ENCODE results near the gene ZNF691.
"Not testable (repeated sequence)": the region's sequence is repeated elsewhere in the genome, so short reads cannot be mapped to it uniquely, and the experiment has no call there.

Gene ZNF691

DNA sequence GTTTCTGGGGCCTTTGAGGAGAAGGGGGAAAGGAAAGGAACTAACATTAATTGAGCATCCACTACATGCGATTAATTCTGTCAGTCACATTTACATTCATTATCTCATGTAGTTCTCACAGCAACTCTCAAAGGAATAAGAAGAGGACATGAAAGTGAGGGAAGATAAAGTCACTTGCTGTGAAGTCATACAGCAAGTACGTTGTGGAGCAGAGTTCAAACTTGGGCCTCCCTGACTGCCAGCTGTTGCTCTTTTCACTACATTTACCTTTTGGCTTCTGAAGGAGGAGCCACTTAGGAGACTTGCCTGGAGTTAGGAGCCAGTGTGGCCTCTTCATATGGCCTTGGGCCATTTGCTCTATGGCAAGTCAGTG, 6.2 kb downstream of the ZNF691 start:
- no peak overlapping the region for H3K27ac ChIP-seq
- no peak for DNase-seq (ENCODE audit: low read depth, low spot score)

DNA sequence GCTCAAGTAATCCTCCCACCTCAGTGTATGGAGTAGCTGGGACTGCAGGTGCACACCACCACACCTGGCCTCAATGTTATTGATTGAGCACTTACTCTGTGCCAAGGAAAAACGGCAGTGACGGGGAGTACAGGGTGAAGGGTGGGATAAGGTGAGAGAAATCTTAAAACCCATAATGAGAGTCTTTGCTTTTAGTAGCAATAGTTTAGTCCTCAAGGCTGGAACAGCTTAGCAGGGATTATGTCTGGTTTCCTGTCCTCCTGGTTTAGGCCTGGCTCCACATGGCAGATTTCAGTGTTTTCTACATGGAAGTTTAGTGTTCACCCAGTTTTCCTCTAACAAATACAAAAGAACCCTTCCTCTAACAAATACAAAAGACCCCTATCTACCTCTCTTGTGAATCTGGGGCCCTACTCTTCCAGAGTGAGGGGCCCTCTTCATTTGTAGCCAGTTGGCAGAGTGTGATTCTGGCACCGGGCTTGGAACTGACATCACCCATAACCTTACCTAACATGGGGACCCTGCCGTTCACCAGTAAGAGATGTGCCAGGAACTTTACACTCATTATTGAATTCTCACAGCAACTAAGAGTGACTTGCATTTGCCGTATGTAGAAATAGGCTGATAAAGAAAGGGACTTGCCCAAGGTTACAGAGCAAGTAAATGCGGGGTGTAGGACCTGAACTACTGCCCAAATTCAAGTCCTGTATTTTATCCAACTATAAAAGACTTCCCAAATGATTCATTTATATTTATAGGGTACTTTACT, 6.9 kb downstream of the ZNF691 start:
- DNase-seq (ENCODE audit: low read depth, low spot score) = no peak
- no peak overlapping the region for H3K27ac ChIP-seq

DNA sequence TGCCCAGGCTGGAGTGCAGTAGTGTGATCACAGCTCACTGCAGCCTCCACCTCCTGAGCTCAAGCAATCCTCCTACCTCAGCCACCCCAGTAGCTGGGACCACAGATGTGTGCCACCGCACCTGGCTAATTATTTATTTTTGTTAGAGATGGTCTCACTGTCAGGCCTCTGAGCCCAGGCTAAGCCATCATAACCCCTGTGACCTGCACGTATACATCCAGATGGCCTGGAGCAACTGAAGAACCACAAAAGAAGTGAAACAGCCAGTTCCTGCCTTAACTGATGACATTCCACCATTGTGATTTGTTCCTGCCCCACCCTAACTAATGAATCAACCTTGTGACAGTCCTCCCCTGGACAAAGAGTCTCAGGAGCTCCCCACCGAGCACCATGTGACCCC, 10.1 kb downstream of the ZNF691 start:
- not testable (repeated sequence) for H3K27ac ChIP-seq; DNase-seq (ENCODE audit: low read depth, low spot score)

- not testable (repeated sequence) for H3K27ac ChIP-seq; DNase-seq (ENCODE audit: low read depth, low spot score)
Measured at GRCh38 chr1:42859366-42859765, 13.0 kb downstream of the ZNF691 start.

- DNase-seq (ENCODE audit: low read depth, low spot score) = no peak
- H3K27ac ChIP-seq = no peak overlapping the region
Measured at GRCh38 chr1:42860339-42861013, 14.1 kb downstream of the ZNF691 start.

DNA sequence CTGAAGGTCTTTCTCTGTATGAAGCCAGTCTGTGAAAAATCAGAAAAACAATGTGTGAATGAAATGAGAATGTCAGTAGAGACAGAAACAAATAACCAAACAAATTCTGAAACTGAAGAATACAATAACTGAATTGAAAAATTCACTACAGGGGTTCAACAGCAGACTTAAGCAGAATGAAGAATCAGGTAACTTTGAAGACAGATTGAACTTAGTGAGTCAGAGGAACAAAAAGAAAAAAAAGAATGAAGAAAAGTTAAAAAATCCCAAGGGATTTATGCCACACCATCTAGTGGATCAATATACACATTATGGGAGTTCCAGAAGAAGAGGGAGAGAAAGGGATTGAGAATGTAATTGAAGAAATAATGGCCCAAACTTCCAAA, 14.6 kb downstream of the ZNF691 start:
- no peak for DNase-seq (ENCODE audit: low read depth, low spot score)
- H3K27ac ChIP-seq = no peak overlapping the region

- no peak overlapping the region for H3K27ac ChIP-seq
- no peak for DNase-seq (ENCODE audit: low read depth, low spot score)
Measured at GRCh38 chr1:42866549-42866948, 20.1 kb downstream of the ZNF691 start.

GRCh38 chr1:42868466-42868865, 22.1 kb downstream of the ZNF691 start:
- not testable (repeated sequence) for H3K27ac ChIP-seq; DNase-seq (ENCODE audit: low read depth, low spot score)

DNA sequence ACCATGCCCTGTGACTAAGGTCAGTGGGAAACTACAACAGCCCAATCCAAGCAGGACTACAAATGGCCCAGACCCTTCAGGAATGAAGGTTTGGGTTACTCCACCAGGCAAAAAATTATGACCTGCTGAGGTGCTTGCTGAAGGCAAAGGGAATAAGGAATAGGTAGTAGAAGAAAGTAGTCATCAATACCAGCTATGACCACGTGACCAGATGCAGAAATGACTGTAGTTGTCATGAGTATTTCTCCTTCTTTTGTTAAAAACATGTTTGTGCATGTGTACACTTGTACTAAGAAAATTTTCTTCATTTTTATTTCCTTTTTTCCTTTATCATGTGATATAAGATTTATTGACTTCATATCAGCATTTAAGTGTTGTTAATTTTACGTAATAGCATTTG, 22.8 kb downstream of the ZNF691 start:
- not testable (repeated sequence) for DNase-seq (ENCODE audit: low read depth, low spot score); H3K27ac ChIP-seq

DNA sequence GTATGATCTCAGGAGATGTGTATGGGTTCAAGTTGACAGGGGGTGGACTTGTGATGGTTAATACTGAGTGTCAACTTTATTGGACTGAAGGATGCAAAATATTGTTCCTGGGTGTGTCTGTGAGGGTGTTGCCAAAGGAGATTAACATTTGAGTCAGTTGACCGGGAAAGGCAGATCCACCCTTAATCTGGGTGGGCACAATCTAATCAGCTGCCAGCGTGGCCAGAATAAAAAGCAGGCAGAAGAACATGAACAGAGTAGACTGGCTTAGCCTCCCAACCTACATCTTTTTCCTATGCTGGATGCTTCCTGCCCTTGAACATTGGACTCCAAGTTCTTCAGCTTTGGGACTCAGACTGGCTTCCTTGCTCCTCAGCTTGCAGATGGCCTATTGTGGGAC, 23.3 kb downstream of the ZNF691 start:
- not testable (repeated sequence) for DNase-seq (ENCODE audit: low read depth, low spot score); H3K27ac ChIP-seq

DNA sequence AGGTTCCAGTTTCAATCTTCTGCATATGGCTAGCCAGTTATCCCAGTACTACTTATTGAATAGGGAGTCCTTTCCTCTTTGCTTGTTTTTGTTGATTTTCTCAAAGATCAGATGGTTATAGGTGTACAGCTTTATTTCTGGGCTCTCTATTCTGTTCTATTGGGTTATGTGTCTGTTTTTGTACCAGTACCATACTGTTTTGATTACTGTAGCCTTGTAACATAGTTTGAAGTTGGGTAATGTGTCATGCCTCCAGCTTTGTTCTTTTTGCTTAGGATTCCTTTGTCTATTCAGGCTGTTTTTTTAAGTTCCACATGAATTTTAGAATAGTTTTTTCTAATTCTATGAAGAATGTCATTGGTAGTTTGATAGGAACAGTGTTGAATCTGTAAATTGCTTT, 26.7 kb downstream of the ZNF691 start:
- H3K27ac ChIP-seq; DNase-seq (ENCODE audit: low read depth, low spot score): not testable (repeated sequence)

DNA sequence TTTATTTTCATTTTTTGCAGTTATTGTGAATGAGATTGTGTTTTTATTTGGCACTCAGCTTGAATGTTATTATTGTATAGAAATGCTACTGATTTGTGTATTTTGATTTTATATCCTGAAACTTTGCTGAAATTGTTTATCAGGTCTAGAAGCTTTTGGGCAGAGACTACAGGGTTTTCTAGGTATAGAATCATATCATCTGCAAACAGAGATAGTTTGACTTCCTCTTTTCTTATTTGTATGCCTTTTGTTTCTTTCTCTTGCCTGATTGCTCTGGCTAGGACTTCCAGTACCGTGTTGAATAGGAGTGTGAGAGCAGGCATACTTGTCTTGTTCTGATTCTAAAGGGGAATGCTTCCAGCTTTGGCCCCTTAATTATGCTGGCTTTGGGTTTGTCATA, 27.3 kb downstream of the ZNF691 start:
- no peak overlapping the region for H3K27ac ChIP-seq
- DNase-seq (ENCODE audit: low read depth, low spot score) = no peak

- DNase-seq (ENCODE audit: low read depth, low spot score) = no peak
- no peak overlapping the region for H3K27ac ChIP-seq
Measured at GRCh38 chr1:42876009-42876408, 29.6 kb downstream of the ZNF691 start.

GRCh38 chr1:42877380-42877779, 31.0 kb downstream of the ZNF691 start:
- DNase-seq (ENCODE audit: low read depth, low spot score) = no peak
- H3K27ac ChIP-seq = no peak overlapping the region

GRCh38 chr1:42880384-42880783, 34.0 kb downstream of the ZNF691 start:
- no peak overlapping the region for H3K27ac ChIP-seq
- DNase-seq (ENCODE audit: low read depth, low spot score) = no peak

DNA sequence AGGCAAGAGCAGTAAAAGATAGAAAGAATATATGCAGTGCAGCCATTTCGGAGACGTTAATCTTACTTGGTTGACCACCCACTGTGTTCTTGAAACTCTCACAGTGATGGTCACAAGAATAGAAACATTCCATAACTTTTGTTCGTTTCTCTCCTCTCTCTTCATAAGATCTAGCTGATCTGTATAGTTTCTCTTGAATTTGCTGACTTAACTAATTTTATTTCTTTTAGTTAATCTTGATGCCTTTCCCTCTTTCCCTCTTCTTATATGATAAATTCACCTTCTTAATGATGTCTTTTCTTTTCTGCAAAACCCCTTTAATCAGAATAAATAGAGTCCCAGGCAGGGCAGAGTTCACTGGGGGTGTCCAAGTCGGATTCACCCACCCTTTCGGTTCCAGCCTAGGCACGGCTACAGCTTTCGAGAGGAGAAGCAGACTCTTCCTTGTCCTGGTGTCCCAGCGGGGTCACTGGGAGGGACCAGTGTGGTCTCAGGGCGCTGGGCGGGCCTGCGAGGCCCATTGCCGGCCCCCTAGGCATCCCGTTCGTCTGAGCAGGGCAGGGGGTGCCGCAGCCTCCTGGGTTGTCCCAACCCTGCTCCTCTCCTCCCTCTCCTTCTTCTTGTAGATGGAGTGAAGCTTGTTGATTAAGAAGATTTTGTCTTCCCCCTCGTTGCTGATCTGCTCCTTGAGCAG, 39.8 kb downstream of the ZNF691 start:
- no peak overlapping the region for H3K27ac ChIP-seq
- no peak for DNase-seq (ENCODE audit: low read depth, low spot score)

DNA sequence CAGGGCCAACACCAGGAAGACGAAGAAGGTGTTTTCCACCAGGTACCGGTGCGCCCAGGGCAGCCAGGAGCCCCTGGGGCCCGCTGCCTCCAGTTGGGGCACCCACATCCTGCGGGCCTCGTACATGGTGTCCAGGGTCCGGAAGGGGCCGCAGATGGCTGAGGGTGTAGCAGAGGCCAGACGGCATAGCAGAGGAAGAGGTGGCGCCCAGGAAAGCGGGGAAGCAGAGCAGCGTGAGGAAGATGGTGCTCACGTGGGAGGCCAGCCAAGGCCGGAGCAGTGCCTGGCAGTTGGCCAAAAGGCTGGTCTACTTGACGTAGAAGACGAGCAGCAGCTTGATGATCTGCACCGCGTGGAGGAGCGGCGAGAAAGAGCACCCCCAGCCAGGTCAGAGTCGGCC, 40.4 kb downstream of the ZNF691 start:
- no peak for DNase-seq (ENCODE audit: low read depth, low spot score)
- H3K27ac ChIP-seq = no peak overlapping the region

DNA sequence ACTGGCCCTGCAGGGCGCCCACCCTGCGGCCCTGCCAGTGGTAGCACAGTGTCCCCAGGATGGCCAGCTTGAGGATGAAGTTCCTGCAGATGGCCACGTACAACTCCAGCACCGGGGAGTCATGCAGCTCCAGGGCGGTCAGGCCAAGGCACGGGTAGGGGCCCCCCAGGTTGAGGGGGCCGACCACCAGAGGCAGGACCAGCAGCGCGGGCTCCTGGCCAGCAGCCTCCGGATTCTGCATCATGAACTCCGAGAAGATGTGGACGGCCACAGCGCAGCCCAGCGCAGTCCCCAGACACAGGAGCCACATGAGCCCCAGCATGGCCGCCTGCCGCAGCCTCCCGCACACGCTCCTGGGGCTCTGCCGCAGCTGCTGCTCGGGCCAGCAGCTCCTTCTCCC, 41.0 kb downstream of the ZNF691 start:
- DNase-seq (ENCODE audit: low read depth, low spot score) = no peak
- no peak overlapping the region for H3K27ac ChIP-seq

GRCh38 chr1:42888013-42888633, 41.7 kb downstream of the ZNF691 start:
- no peak for DNase-seq (ENCODE audit: low read depth, low spot score)
- H3K27ac ChIP-seq = no peak overlapping the region

- no peak for DNase-seq (ENCODE audit: low read depth, low spot score)
- no peak overlapping the region for H3K27ac ChIP-seq
Measured at GRCh38 chr1:42889264-42889663, 42.9 kb downstream of the ZNF691 start.

Measured in epithelial cell of prostate (primary cell).